Measurements from ENCODE around the gene LNPK.
"Not testable (repeated sequence)": the region's sequence is repeated elsewhere in the genome, so short reads cannot be mapped to it uniquely, and the experiment has no call there.

Gene LNPK

GRCh38 chr2:175966839-175967238, 35.2 kb downstream of the LNPK start:
- no peak for DNase-seq

DNA sequence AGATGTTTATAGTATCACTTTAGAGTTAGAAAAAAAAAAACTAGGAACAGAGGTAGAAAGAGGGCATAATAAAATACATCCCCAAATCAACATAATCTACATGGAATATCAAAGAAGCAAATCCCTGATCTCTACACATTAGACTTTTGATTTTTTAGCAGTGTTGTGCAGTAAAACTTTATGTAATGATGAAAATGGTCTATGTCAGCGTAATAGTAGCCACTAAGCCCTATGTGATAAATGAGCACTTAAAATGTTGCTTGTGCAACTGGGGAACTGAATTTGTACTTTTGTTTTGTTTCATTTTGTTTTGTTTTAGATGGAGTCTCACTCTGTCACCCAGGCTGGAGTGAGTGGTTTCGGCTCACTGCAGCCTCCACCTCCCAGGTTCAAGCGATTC, 36.3 kb downstream of the LNPK start:
- no peak for DNase-seq

- DNase-seq, result no peak
Observed at GRCh38 chr2:175964195-175964594, 37.9 kb downstream of the LNPK start.

GRCh38 chr2:175963171-175963570, 38.9 kb downstream of the LNPK start:
- not testable (repeated sequence) for DNase-seq

- DNase-seq, result no peak
Observed at GRCh38 chr2:175957845-175958244, 44.2 kb downstream of the LNPK start.

- DNase-seq, result no peak
Observed at GRCh38 chr2:175955136-175955535, 46.9 kb downstream of the LNPK start.

DNA sequence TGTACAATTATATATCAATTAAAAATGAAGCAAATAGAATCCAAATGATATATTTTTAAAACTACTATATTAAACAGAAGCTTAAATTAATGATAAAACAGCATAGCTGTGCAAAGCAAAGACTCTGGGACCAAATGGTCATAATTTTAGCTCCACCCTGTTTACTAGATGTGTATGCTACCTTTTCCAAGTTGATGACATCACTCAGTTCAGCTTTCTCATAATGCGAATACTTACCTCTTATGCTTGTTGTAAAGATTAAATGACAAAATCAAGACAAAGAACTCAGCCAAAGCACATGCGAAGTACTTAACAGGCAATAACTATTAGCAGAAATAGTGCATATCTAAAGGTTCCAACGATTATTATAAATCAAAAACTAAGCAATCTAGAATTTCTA, 51.6 kb downstream of the LNPK start:
- no peak for DNase-seq

GRCh38 chr2:175948191-175948590, 53.9 kb downstream of the LNPK start:
- no peak for DNase-seq

DNA sequence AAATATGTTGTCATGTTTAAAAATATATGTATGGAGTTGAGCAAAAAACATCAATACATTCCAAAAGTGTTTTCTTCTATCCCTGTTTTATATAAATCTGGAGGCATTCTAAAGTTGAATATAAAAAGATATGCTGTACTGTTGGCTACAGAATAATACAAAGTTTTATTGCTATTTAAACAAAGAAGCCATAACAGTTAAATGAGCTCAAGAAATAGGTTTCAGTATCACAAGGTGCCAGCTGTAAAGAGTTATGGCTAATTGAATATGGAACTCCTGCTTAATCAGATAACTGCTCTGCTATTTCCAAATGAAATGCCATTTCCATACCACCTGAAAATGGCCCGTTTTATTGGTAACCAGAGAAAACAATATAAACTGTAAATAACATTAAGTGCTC, 55.0 kb downstream of the LNPK start:
- no peak for DNase-seq

DNA sequence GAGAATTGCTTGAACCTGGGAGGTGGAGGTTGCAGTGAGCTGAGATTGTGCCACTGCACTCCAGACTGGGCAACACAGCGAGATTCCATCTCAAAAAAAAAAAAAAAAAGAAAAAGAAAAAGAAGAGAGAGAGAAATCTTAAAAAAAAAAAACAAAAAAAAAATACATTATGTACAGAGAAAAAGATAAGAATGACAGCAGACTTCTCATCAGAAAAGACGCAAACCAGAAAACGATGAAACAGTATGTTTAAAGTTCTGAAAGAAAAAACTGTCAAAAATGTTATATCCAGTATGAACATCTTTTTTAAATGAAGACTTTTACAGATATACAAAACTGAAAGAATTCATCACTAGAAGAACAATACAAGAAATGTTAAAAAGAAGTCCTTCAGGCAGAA, 60.4 kb downstream of the LNPK start:
- no peak for DNase-seq

DNA sequence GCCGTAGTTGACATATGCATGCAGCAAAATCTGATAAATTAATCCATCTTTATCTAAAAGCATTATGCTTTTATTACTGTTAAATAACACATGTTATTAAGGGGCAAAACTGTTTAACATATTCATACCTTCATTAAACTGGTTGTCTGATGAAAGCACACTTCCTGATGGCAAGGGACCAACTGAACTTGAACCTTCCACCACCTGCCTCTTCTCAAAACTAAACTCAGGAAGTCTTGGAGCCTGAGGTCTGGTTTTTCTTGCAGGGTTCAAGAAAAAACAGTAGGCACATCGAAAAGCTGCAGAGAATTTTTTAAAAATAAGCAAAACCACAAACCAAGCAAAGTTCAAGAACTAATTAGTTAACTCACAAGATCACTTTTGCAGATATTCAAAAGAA, 64.9 kb downstream of the LNPK start:
- no peak for DNase-seq

- DNase-seq, result no peak
Observed at GRCh38 chr2:175935289-175936181, 66.5 kb downstream of the LNPK start.

DNA sequence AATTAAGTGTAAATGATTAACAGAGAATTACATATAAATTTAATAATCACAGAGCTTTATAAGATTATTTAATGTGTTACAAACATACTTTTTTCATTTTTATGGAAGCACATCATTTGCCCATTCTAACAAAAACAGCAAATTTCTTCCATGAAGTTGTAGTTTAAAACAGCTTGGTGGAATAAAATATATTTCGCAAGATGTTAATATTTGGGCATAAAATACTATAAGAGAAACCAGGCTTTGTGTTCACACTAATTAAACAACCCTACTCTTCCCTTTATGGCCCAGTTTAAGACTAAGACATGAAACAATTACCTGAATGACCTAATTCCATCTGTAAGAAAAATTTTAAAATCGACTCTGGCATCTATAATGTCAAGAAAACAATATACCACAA, 69.4 kb downstream of the LNPK start:
- DNase-seq, result no peak

DNA sequence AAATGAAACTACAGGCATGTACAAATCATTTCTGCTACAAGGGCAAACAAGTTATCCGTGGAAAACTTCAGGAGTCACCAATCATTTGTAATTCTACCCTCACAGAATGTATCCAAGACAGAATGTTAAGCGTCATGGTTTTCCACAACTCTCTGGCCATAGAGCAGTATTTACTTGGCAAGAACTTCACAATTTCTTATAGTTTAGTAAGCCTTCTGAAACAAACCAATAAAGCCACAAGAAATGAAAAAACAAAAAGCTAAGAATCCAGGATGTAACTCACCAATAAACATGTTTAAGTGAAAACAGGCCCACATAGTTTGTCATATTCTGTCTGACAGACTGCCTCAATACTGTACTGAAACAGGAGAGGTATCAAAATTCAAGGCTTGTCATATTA, 70.3 kb downstream of the LNPK start:
- DNase-seq, result no peak

DNA sequence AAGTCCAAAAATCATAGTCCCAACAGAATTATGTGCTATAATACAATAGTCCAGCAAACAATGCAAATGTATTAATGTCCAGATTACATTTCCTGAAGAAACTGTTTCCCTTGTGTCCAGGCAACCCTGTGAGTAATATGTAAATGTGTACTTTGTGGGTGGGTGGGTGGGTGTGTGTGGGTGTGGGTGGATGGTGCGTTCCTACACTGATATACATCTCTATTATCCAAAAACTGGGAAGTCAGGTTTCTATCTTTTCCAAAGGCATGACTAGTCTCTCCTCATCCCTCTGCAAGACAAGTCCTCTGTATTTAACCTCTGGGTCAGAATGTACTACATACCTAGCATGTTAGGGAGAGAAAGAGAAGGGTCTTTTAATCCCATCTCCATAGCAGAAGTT, 71.6 kb downstream of the LNPK start:
- DNase-seq, result no peak

- no peak for DNase-seq
Observed at GRCh38 chr2:175929850-175930249, 72.2 kb downstream of the LNPK start.

GRCh38 chr2:175926272-175926671, 75.8 kb downstream of the LNPK start:
- DNase-seq, result no peak

DNA sequence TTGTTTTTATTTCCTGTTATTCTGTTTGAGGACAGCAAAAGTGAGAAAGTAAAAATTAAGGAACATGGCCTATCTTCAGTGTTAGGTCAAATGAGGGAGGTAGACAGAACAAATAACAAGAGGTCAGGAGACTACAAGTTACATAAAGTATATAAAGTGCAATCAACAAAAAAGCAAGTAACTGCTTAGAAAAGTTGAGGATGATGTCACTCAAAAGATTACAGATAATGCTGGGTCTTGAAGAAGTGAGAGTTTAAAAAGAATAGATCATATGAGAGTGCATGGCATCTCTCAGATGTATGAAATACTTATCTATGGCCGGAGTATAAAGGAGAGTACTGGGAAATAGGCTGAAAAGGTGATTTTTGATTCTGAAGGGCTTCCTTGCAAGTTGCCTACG, 79.9 kb downstream of the LNPK start:
- DNase-seq, result no peak

- no peak for DNase-seq
Observed at GRCh38 chr2:175918935-175919334, 83.1 kb downstream of the LNPK start.

DNA sequence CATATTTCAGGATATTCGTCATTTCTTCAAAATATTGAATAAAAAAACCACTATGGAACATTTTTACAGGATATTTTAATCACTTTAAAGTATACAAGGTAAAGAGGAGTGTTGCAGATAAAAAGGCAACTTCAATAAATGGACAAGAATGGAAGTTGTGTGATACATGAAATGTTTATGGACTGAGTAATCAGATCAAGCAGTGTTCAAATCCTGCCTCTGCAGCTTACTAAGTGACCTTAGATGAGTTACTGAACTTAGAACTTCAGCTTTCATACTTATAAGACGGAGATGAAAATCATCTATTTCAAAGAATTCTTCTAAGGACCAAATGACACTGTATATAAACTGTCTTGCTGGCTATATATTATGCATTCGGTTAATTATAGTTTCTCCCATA, 87.2 kb downstream of the LNPK start:
- DNase-seq, result no peak

DNA sequence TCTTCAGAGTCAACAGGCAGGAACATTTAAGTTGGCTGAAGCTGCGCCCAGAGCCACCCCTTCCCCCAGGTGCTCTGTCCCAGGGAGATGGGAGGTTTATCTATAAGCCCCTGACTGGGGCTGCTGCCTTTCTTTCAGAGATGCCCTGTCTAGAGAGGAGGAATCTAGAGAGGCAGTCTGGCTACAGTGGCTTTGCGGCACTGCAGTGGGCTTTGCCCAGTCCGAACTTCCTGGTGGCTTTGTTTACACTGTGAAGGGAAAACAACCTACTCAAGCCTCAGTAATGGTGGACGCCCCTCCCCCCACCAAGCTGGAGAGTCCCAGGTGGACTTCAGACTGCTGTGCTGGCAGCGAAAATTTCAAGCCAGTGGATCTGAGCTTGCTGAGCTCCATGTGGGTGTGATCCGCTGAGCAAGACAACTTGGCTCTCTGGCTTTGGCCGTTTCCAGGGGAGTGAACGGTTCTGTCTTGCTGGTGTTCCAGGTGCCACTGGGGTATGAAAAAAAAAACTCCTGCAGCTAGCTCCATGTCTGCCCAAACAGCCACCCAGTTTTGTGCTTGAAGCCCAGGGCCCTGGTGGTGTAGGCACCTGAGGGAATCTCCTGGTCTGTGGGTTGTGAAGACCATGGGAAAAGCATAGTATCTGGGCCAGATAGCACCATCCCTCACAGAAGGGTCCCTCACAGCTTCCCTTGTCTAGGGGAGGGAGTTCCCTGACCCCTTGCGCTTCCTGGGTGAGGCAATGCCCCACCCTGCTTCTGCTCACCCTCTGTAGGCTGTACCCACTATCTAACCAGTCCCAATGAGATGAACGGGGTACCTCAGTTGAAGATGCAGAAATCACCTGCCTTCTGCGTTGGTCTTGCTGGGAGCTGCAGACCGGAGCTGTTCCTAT, 88.0 kb downstream of the LNPK start:
- not testable (repeated sequence) for DNase-seq

GRCh38 chr2:175913267-175913666, 88.8 kb downstream of the LNPK start:
- DNase-seq, result not testable (repeated sequence)

DNA sequence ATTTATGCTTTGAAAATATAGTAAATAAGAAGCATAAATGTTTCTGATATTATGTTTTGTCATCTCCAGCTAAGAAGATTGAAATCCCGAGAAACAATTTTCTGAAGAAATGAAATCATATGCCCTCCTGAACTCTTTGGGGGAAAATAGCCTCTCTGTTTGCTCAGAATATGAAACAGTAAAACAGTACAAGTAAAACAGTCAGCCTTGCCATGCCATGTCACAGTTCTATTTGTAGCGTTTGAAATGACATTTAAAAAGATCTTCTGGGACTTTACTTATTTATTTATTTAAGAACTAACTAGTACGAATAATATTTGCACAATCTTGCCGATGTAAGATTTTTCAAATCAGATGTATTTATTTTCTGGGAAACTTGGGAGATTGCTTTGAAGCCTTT, 98.0 kb downstream of the LNPK start:
- no peak for DNase-seq

GRCh38 chr2:175903384-175903936, 98.6 kb downstream of the LNPK start:
- no peak for DNase-seq
